Kidney glomerular epithelial cell (primary cell): ENCODE measurements around the gene HFE.
A peak's percentile ranks its signal among the peaks of the same experiment; 100 is the strongest.
"Not testable (repeated sequence)": the region's sequence is repeated elsewhere in the genome, so short reads cannot be mapped to it uniquely, and the experiment has no call there.

Experiments used
- DNase-seq: peaks from one replicate; lab custom pipeline; 2025; lab: John Stamatoyannopoulos, UW

HFE gene

GRCh38 chr6:26059941-26060340, 27.3 kb upstream of the HFE start:
- DNase-seq = no peak

GRCh38 chr6:26064619-26065257, 22.5 kb upstream of the HFE start:
- DNase-seq = peak; percentile 51

- peak; percentile 87 for DNase-seq
Observed at GRCh38 chr6:26065952-26066380, 21.3 kb upstream of the HFE start.

- DNase-seq = no peak
Observed at GRCh38 chr6:26067367-26067766, 19.9 kb upstream of the HFE start.

GRCh38 chr6:26068036-26068435, 19.2 kb upstream of the HFE start:
- no peak for DNase-seq

GRCh38 chr6:26071135-26071534, 16.1 kb upstream of the HFE start:
- DNase-seq = no peak

GRCh38 chr6:26075063-26075717, 12.0 kb upstream of the HFE start:
- DNase-seq = no peak

GRCh38 chr6:26078066-26078465, 9.2 kb upstream of the HFE start:
- DNase-seq = not testable (repeated sequence)

GRCh38 chr6:26081096-26081495, 6.1 kb upstream of the HFE start:
- DNase-seq = not testable (repeated sequence)

- no peak for DNase-seq
Observed at GRCh38 chr6:26086211-26086610, 1.0 kb upstream of the HFE start.

GRCh38 chr6:26088344-26088743, 1.1 kb downstream of the HFE start:
- no peak for DNase-seq

- no peak for DNase-seq
Observed at GRCh38 chr6:26089272-26089671, 2.0 kb downstream of the HFE start.

- DNase-seq = no peak
Observed at GRCh38 chr6:26092443-26092842, 5.2 kb downstream of the HFE start.

- DNase-seq = no peak
Observed at GRCh38 chr6:26094036-26094435, 6.8 kb downstream of the HFE start.

- peak; percentile 64 for DNase-seq
Observed at GRCh38 chr6:26097268-26097875, 10.1 kb downstream of the HFE start.

- DNase-seq = peak; percentile 62
Observed at GRCh38 chr6:26103141-26103769, 16.0 kb downstream of the HFE start.

GRCh38 chr6:26103770-26104456, 16.7 kb downstream of the HFE start:
- peak; percentile 89 for DNase-seq

GRCh38 chr6:26104457-26105108, 17.4 kb downstream of the HFE start:
- no peak for DNase-seq

GRCh38 chr6:26105109-26105730, 18.0 kb downstream of the HFE start:
- DNase-seq = no peak

- peak; percentile 38 for DNase-seq
Observed at GRCh38 chr6:26105842-26106241, 18.6 kb downstream of the HFE start.

GRCh38 chr6:26107935-26108334, 20.7 kb downstream of the HFE start:
- no peak for DNase-seq
